Naive thymus-derived CD4-positive, alpha-beta T cell (primary cell): ENCODE results near the gene PCBP3. TPM values are rescaled to one million over a fixed set of nuclear protein-coding genes. Genes with fewer than 3 reads are reported as not detected.
"Not testable (repeated sequence)": the region's sequence is repeated elsewhere in the genome, so short reads cannot be mapped to it uniquely, and the experiment has no call there.

Experiments used
- ATAC-seq: fragments of 150-1000 bp; cut with Tn5 transposase; 2 replicates; pipeline ENCODE4 v1.10.0; 2021; ENCODE audit warnings: mild to moderate bottlenecking, moderate library complexity
- CTCF ChIA-PET: fragments of 350-600 bp; sonication (Branson Sonifier 250); formaldehyde crosslinking; loops from one replicate; lab custom pipeline; 2021; ENCODE audit warnings: antibody characterized with exemption; lab: Charles Lee
- POLR2A ChIA-PET: fragments of 350-600 bp; sonication (Branson Sonifier 250); formaldehyde crosslinking; loops from one replicate; lab custom pipeline; 2021; ENCODE audit warnings: antibody characterized with exemption, inconsistent platforms; lab: Charles Lee
- DNase-seq, 9 donors: peaks; one replicate each; pipeline versions ENCODE4 v3.0.0 to v3.0.0-alpha.2; 2020 to 2022; ENCODE audit warnings: mixed read lengths in 1 of 9
- H3K27ac ChIP-seq: one replicate; pipeline ENCODE4 v1.7.0; 2013; ENCODE audit warnings: mild to moderate bottlenecking, low read depth, low read length, moderate library complexity
- H3K27me3 ChIP-seq, 2 donors: one replicate each; pipeline ENCODE4 v1.7.0; 2013; ENCODE audit warnings: low read length in 2 of 2, mild to moderate bottlenecking in 2 of 2, moderate library complexity in 2 of 2; ENCODE audit not compliant: control insufficient read depth in 2 of 2, insufficient read depth in 2 of 2
- H3K36me3 ChIP-seq, 3 experiments: 1 replicate in 2 of 3; 2 replicates in 1 of 3; pipeline ENCODE4 v1.7.0; 2013; ENCODE audit warnings: low read length in 3 of 3, mild to moderate bottlenecking in 3 of 3, moderate library complexity in 1 of 3; ENCODE audit not compliant: insufficient read depth in 3 of 3, control insufficient read depth in 2 of 3
- H3K4me1 ChIP-seq, 2 donors: one replicate each; pipeline ENCODE4 v1.7.0; 2013; ENCODE audit warnings: low read length in 2 of 2, mild to moderate bottlenecking in 2 of 2, moderate library complexity in 1 of 2; ENCODE audit not compliant: control insufficient read depth in 2 of 2, insufficient read depth in 2 of 2
- H3K4me3 ChIP-seq: 2 replicates; pipeline ENCODE4 v1.7.0; 2013; ENCODE audit warnings: mild to moderate bottlenecking, low read length
- H3K9me3 ChIP-seq, 3 experiments: 1 replicate in 2 of 3; 2 replicates in 1 of 3; pipeline ENCODE4 v1.7.0; 2013; ENCODE audit warnings: low read length in 3 of 3; ENCODE audit not compliant: control insufficient read depth in 2 of 3
- H3K27ac Mint-ChIP-seq, 9 donors: one replicate each; pipeline ENCODE4 v1.8.0; 2020 to 2022; ENCODE audit warnings: mixed read lengths in 9 of 9, mild to moderate bottlenecking in 8 of 9, moderate library complexity in 5 of 9, inconsistent platforms in 2 of 9
- H3K27me3 Mint-ChIP-seq, 5 donors: one replicate each; pipeline ENCODE4 v1.8.0; 2021 to 2022; ENCODE audit warnings: mixed read lengths in 5 of 5, mild to moderate bottlenecking in 1 of 5
- H3K36me3 Mint-ChIP-seq, 5 donors: one replicate each; pipeline ENCODE4 v1.8.0; 2020 to 2022; ENCODE audit warnings: mixed read lengths in 5 of 5, mild to moderate bottlenecking in 3 of 5, inconsistent platforms in 1 of 5
- H3K4me1 Mint-ChIP-seq, 7 donors: one replicate each; pipeline ENCODE4 v1.8.0; 2020 to 2022; ENCODE audit warnings: mixed read lengths in 7 of 7, mild to moderate bottlenecking in 3 of 7, inconsistent platforms in 1 of 7
- H3K4me3 Mint-ChIP-seq, 10 donors: one replicate each; pipeline ENCODE4 v1.8.0; 2020 to 2022; ENCODE audit warnings: mild to moderate bottlenecking in 10 of 10, mixed read lengths in 10 of 10, moderate library complexity in 6 of 10, inconsistent platforms in 2 of 10
- H3K9me3 Mint-ChIP-seq, 11 donors: one replicate each; pipeline ENCODE4 v1.8.0; 2020 to 2022; ENCODE audit warnings: mixed read lengths in 11 of 11, mild to moderate bottlenecking in 4 of 11, inconsistent platforms in 1 of 11, moderate library complexity in 1 of 11
- intact Hi-C, 2 donors: fragments of 100-400 bp; cut with micrococcal nuclease; formaldehyde crosslinking; loops; one replicate each; pipeline ENCODE4 v1.15.1; 2023
- polyA plus RNA-seq, 2 donors: library from polyadenylated mRNA; unstranded; fragments of 300-500 nt; fragmentation: Illumina TruSeq; gene quantifications; one replicate each; pipeline ENCODE4 v1.2.3, GENCODE V29; 2021
- total RNA-seq, 6 experiments: library from RNA in 5 of 6; stranded (reverse) in 5 of 6; gene quantifications; 1 replicate in 5 of 6; 2 replicates in 1 of 6; pipeline ENCODE4 v1.2.3 and lab custom pipeline; 2021 to 2026

PCBP3 gene
- total and polyA plus RNA-seq, 7 experiments from 2014 or later: 1.2 to 5.2 (median 1.6) TPM

GRCh38 chr21:45809421-45809820 lies 165.9 kb downstream of the PCBP3 start:
- Histone ChIP-seq H3K27ac (no peak overlapping the region), H3K4me3 (no peak overlapping the region), H3K36me3 (no peaks in the 10 kb centered on the region), H3K9me3 (no peaks in the 10 kb centered on the region), H3K27me3 (no peaks in the 10 kb centered on the region), H3K4me1 (no peaks in the 10 kb centered on the region)
- ChIA-PET POLR2A (no interaction called here), CTCF (no interaction called here)
- Mint-ChIP-seq H3K27me3 (no peaks in the 10 kb centered on the region), H3K36me3 (peaks cover 0 to 9% (median 0%) of the 10 kb centered on the region in 5 donors), H3K4me3 (no peak overlapping the region), H3K9me3 (peaks cover 0 to 2% (median 0%) of the 10 kb centered on the region in 11 donors), H3K4me1 (no peaks in the 10 kb centered on the region), H3K27ac (no peak overlapping the region)
- no peak for DNase-seq
- no peak for ATAC-seq
- intact Hi-C loops: no loop called here

GRCh38 chr21:45811136-45811535 lies 167.6 kb downstream of the PCBP3 start:
- ChIA-PET CTCF (no interaction called here), POLR2A (no interaction called here)
- no peaks in the 10 kb centered on the region for H3K4me1 ChIP-seq
- no peak overlapping the region for H3K27ac ChIP-seq
- no peaks in the 10 kb centered on the region for H3K4me1 Mint-ChIP-seq
- H3K9me3 ChIP-seq: no peaks in the 10 kb centered on the region
- H3K36me3 ChIP-seq: no peaks in the 10 kb centered on the region
- no peaks in the 10 kb centered on the region for H3K27me3 Mint-ChIP-seq
- H3K27ac Mint-ChIP-seq: peak overlapping the region in 1 of 9 donors; percentile 33
- no peak for ATAC-seq
- no peaks in the 10 kb centered on the region for H3K27me3 ChIP-seq
- no peak overlapping the region for H3K4me3 ChIP-seq
- peak in 1 of 9 donors; percentile 12 for DNase-seq
- no peak overlapping the region for H3K4me3 Mint-ChIP-seq
- H3K36me3 Mint-ChIP-seq: peaks cover 0 to 9% (median 0%) of the 10 kb centered on the region in 5 donors
- intact Hi-C loops: no loop called here
- H3K9me3 Mint-ChIP-seq: peaks cover 0 to 2% (median 0%) of the 10 kb centered on the region in 11 donors

- POLR2A ChIA-PET, CTCF ChIA-PET, H3K27me3 Mint-ChIP-seq: not testable (repeated sequence)
Observed at GRCh38 chr21:45814210-45814940, 170.8 kb downstream of the PCBP3 start.

GRCh38 chr21:45815781-45816180 lies 172.3 kb downstream of the PCBP3 start:
- H3K36me3 Mint-ChIP-seq, DNase-seq, H3K27ac Mint-ChIP-seq, POLR2A ChIA-PET, H3K27ac ChIP-seq, H3K27me3 Mint-ChIP-seq, H3K4me3 Mint-ChIP-seq, H3K4me1 ChIP-seq, H3K36me3 ChIP-seq, ATAC-seq, H3K27me3 ChIP-seq, H3K4me3 ChIP-seq, CTCF ChIA-PET, H3K9me3 ChIP-seq, H3K9me3 Mint-ChIP-seq: not testable (repeated sequence)
- H3K4me1 Mint-ChIP-seq: peaks cover 0 to 25% (median 16%) of the 10 kb centered on the region in 7 donors
- intact Hi-C loops: loop anchor here in 1 of 2 donors (5.0 kb wide), 1 partner anchor 48 kb away; no protein-coding TSS in a partner anchor

More at GRCh38 chr21:45814210-45814940, 170.8 kb downstream of the PCBP3 start:
- H3K36me3 ChIP-seq, H3K27me3 ChIP-seq, intact Hi-C loops, H3K36me3 Mint-ChIP-seq, H3K9me3 ChIP-seq, H3K9me3 Mint-ChIP-seq, H3K4me3 ChIP-seq, H3K4me3 Mint-ChIP-seq, H3K4me1 ChIP-seq, H3K27ac ChIP-seq, ATAC-seq, H3K27ac Mint-ChIP-seq: not testable (repeated sequence)
- peak in 1 of 9 donors; percentile 24 for DNase-seq
- peaks cover 0 to 17% (median 9%) of the 10 kb centered on the region in 7 donors for H3K4me1 Mint-ChIP-seq

GRCh38 chr21:45816794-45817193 lies 173.3 kb downstream of the PCBP3 start:
- Histone ChIP-seq H3K27me3 (no peaks in the 10 kb centered on the region), H3K4me1 (peaks cover 0 to 9% of the 10 kb centered on the region in 2 donors), H3K27ac (no peak overlapping the region), H3K4me3 (no peak overlapping the region), H3K9me3 (no peaks in the 10 kb centered on the region), H3K36me3 (no peaks in the 10 kb centered on the region)
- Mint-ChIP-seq H3K36me3 (peaks cover 0 to 5% (median 0%) of the 10 kb centered on the region in 5 donors), H3K4me3 (no peak overlapping the region), H3K9me3 (no peaks in the 10 kb centered on the region), H3K4me1 (peaks cover 0 to 31% (median 17%) of the 10 kb centered on the region in 7 donors), H3K27ac (peak overlapping the region in 2 of 9 donors; percentile 19 to 48), H3K27me3 (no peaks in the 10 kb centered on the region)
- POLR2A ChIA-PET: no interaction called here
- ATAC-seq (no peak), DNase-seq (no peak)
- CTCF ChIA-PET: interaction anchor here (0.7 kb wide), 1 partner anchor 201 kb away, joined by 4 read pairs; no protein-coding TSS in a partner anchor
- intact Hi-C loops: loop anchor here in 1 of 2 donors (5.0 kb wide), 1 partner anchor 49 kb away; no protein-coding TSS in a partner anchor

GRCh38 chr21:45817345-45817744 lies 173.8 kb downstream of the PCBP3 start:
- intact Hi-C loops: loop anchor here in 1 of 2 donors (5.0 kb wide), 1 partner anchor 50 kb away; no protein-coding TSS in a partner anchor
- no peak overlapping the region for H3K4me3 ChIP-seq
- no peak for ATAC-seq
- no peak overlapping the region for H3K27ac ChIP-seq
- Mint-ChIP-seq H3K4me3 (no peak overlapping the region), H3K9me3 (no peaks in the 10 kb centered on the region), H3K4me1 (peaks cover 0 to 32% (median 17%) of the 10 kb centered on the region in 7 donors), H3K36me3 (peaks cover 0 to 5% (median 0%) of the 10 kb centered on the region in 5 donors), H3K27me3 (no peaks in the 10 kb centered on the region), H3K27ac (peak overlapping the region in 3 of 9 donors; percentile 19 to 60 (median 48))
- H3K4me1 ChIP-seq: peaks cover 0 to 9% of the 10 kb centered on the region in 2 donors
- no peaks in the 10 kb centered on the region for H3K27me3 ChIP-seq
- no peaks in the 10 kb centered on the region for H3K9me3 ChIP-seq
- CTCF ChIA-PET: interaction anchor here (0.7 to 1.0 kb wide), 2 partner anchors 201 to 401 kb away, joined by 3 to 4 read pairs; no protein-coding TSS in a partner anchor
- no peaks in the 10 kb centered on the region for H3K36me3 ChIP-seq
- POLR2A ChIA-PET: no interaction called here
- no peak for DNase-seq
